K562 (cell line): ENCODE measurements around the gene RASSF7. TPM values are rescaled to one million over a fixed set of nuclear protein-coding genes. Genes with fewer than 3 reads are reported as not detected.
A peak's percentile ranks its signal among the peaks of the same experiment; 100 is the strongest.

Source experiments
- ETS2 ChIP-seq: IDR thresholded peaks from 2 replicates; pipeline ENCODE4 v1.6.1; 2016; ENCODE audit warnings: borderline replicate concordance, missing genetic modification characterization, mild to moderate bottlenecking, moderate library complexity, missing compliant biosample characterization; ENCODE audit not compliant: poor library complexity, severe bottlenecking
- ETV6 ChIP-seq, 3 experiments: fragments of 150-350 bp in 1 of 3; sonication (generic) in 1 of 3; formaldehyde crosslinking in 1 of 3; IDR thresholded peaks; 2 replicates each; pipeline versions ENCODE4 v1.6.1 to v1.8.0; 2014 to 2022; ENCODE audit warnings: borderline replicate concordance in 2 of 3, low read depth in 2 of 3, antibody characterized with exemption in 1 of 3, low read length in 1 of 3, mild to moderate bottlenecking in 1 of 3, missing genetic modification reagents in 1 of 3
- FOXM1 ChIP-seq, 2 experiments: fragments of 450-650 bp in 1 of 2; sonication (generic) in 1 of 2; formaldehyde crosslinking in 1 of 2; IDR thresholded peaks; 2 replicates each; pipeline versions ENCODE4 v1.6.1 to v1.9.0; 2017 to 2022; ENCODE audit warnings: low read depth in 2 of 2, mild to moderate bottlenecking in 2 of 2, missing genetic modification reagents in 1 of 2, moderate library complexity in 1 of 2
- GTF2A2 ChIP-seq: IDR thresholded peaks from 2 replicates; pipeline ENCODE4 v1.6.1; 2016; ENCODE audit warnings: mild to moderate bottlenecking, missing genetic modification characterization, missing compliant biosample characterization
- KDM4B ChIP-seq, 2 experiments: fragments of 450-650 bp in 1 of 2; sonication (generic) in 1 of 2; IDR thresholded peaks; 2 replicates each; pipeline ENCODE4 v1.6.1; 2016 to 2017; ENCODE audit warnings: borderline replicate concordance in 2 of 2, antibody characterized with exemption in 1 of 2, low read depth in 1 of 2, mild to moderate bottlenecking in 1 of 2
- MECOM ChIP-seq: fragments of 250-450 bp; sonication (Bioruptor Pico); IDR thresholded peaks from 2 replicates; pipeline ENCODE4 v1.8.0; 2022; ENCODE audit warnings: inconsistent platforms
- NFRKB ChIP-seq: fragments of 450-650 bp; IDR thresholded peaks from 2 replicates; pipeline ENCODE4 v1.6.1; 2016; ENCODE audit warnings: low read depth
- NR2C1 ChIP-seq, 2 experiments: fragments of 450-650 bp; IDR thresholded peaks; 2 replicates each; pipeline ENCODE4 v1.6.1; 2017; ENCODE audit warnings: mild to moderate bottlenecking in 2 of 2, antibody characterized with exemption in 1 of 2, inconsistent platforms in 1 of 2, missing compliant biosample characterization in 1 of 2, missing genetic modification characterization in 1 of 2
- PHB ChIP-seq: fragments of 250-450 bp; sonication (Bioruptor Pico); IDR thresholded peaks from 2 replicates; pipeline ENCODE4 v1.5.0; 2021
- SRSF7 ChIP-seq: fragments of 200-400 bp; formaldehyde crosslinking; optimal IDR thresholded peaks from 2 replicates; pipeline ENCODE3; 2017; ENCODE audit warnings: mild to moderate bottlenecking, low read depth, low read length
- TCF7L2 ChIP-seq: fragments of 150-350 bp; IDR thresholded peaks from 2 replicates; pipeline ENCODE4 v1.6.1; 2016; ENCODE audit warnings: low read depth, mild to moderate bottlenecking, low read length, moderate library complexity
- U2AF2 ChIP-seq: fragments of 200-400 bp; formaldehyde crosslinking; optimal IDR thresholded peaks from 2 replicates; pipeline ENCODE3; 2017; ENCODE audit warnings: low read depth, mild to moderate bottlenecking, low read length
- ZNF444 ChIP-seq: fragments of 250-450 bp; sonication (Bioruptor Pico); IDR thresholded peaks from 2 replicates; pipeline ENCODE4 v1.4.0; 2020; ENCODE audit warnings: mild to moderate bottlenecking, moderate library complexity
- ZNF561 ChIP-seq: fragments of 450-650 bp; formaldehyde crosslinking; conservative IDR thresholded peaks from 2 replicates; pipeline ENCODE4 v1.4.0; 2020; ENCODE audit warnings: mild to moderate bottlenecking, moderate library complexity
- ZNF583 ChIP-seq: fragments of 250-450 bp; sonication (Bioruptor Pico); IDR thresholded peaks from 2 replicates; pipeline ENCODE4 v1.4.0; 2020
- ZNF707 ChIP-seq: fragments of 250-450 bp; sonication (Bioruptor Pico); conservative IDR thresholded peaks from 2 replicates; pipeline ENCODE4 v1.8.0; 2022; ENCODE audit warnings: inconsistent platforms, mild to moderate bottlenecking, moderate library complexity
- polyA plus RNA-seq, 8 experiments: library from polyadenylated mRNA; depleted of rRNA in 4 of 8; stranded (reverse) in 5 of 8; unstranded in 3 of 8; fragments of >200 nt; fragmentation: Nextera tagmentation in 2 of 8; fragmentation: Illumina TruSeq in 1 of 8; extraction: Ambion mirVana in 2 of 8; extraction: Trizol in 1 of 8; gene quantifications; 2 replicates each; pipeline versions ENCODE4 v1.2.1 to v1.2.3, GENCODE V29; 2011 to 2014; ENCODE audit warnings: inconsistent platforms in 1 of 8, missing spikeins in 1 of 8
- total RNA-seq, 7 experiments: library from RNA; depleted of rRNA in 6 of 7; stranded (reverse); fragments of >200 nt in 6 of 7; fragmentation: Illumina TruSeq in 2 of 7; extraction: Trizol in 2 of 7; gene quantifications; 2 replicates each; pipeline versions ENCODE4 v1.2.1 to v1.2.3, GENCODE V29; 2011 to 2021; ENCODE audit warnings: low replicate concordance in 1 of 7
- TF ChIP-seq, protein P1 (sequence below): fragments of 250-450 bp; sonication (Bioruptor Pico); IDR thresholded peaks from 2 replicates; pipeline ENCODE4 v1.8.0; 2022; ENCODE audit warnings: moderate library complexity, mild to moderate bottlenecking, inconsistent platforms
- TF ChIP-seq, protein P2 (sequence below): sonication (generic); formaldehyde crosslinking; IDR thresholded peaks from 2 replicates; pipeline ENCODE4 v1.8.0; 2022; ENCODE audit warnings: missing genetic modification reagents, mild to moderate bottlenecking, borderline replicate concordance
- TF ChIP-seq, protein P3 (sequence below): fragments of 200-800 bp; sonication (Bioruptor generic); IDR thresholded peaks from 2 replicates; pipeline ENCODE4 v1.6.1; 2017; ENCODE audit warnings: missing genetic modification characterization, missing compliant biosample characterization
- TF ChIP-seq, protein P4 (sequence below): fragments of 450-650 bp; IDR thresholded peaks from 2 replicates; pipeline ENCODE4 v1.6.1; 2016; ENCODE audit warnings: low read depth, mild to moderate bottlenecking, moderate library complexity
- TF ChIP-seq, protein P5 (sequence below): conservative IDR thresholded peaks from 2 replicates; pipeline ENCODE4 v1.6.1; 2011; ENCODE audit warnings: low read depth, mild to moderate bottlenecking, low read length; ENCODE audit not compliant: control insufficient read depth

The RASSF7 gene
- total and polyA plus RNA-seq, 9 of the 15 experiments (the other 6 are each of a cell fraction or from before 2014, with no cell fraction given): 0.41 to 45.2 (median 18.6) TPM

DNA sequence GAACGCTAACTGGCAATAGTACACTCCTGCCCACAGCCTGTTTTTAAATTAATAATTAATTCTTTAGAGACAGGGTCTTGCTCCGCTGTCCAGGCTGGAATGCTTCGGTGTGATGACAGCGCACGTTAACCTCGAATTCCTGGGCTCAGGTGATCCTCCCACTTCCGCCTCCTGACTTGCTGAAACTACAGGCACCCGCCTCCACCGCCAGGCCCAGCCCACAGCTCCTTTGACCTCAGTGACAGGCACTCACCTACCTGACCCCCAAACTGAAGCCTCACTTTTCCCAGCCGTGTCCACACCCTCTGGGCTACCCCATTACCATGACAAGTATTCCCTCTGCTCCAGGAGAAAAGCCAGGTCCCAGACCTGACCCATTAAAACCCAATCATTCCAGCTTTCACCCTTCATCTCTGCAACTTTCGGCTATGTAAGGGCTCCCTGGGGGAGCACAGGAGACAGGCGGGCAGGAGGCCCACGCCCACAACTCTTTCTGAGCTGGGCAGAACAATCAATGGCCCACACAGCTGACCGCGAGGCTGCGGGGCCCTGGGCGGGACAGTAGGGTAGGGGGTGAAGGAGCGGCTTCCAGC is 962 bp upstream of the RASSF7 start (continued):
- TF ChIP-seq ETV6 (IDR thresholded peaks at IDR 0.05; ENCODE audit: borderline replicate concordance in 1 of 2, low read depth in 2 of 2, low read length in 1 of 2) (no peak), ETV6 (CRISPR knock-in tag; IDR thresholded peaks at IDR 0.05; ENCODE audit: borderline replicate concordance) (no peak), GTF2A2 (tag) (no peak), ZNF561 (no peak), NR2C1 (IDR thresholded peaks at IDR 0.05) (peak; percentile 77), NR2C1 (tag; IDR thresholded peaks at IDR 0.05) (0 out of 2 replicates have a peak, but pooled peaks have one; percentile 19), ZNF444 (CRISPR knock-in tag) (no peak), MECOM (CRISPR knock-in tag) (no peak), ZNF707 (CRISPR knock-in tag) (no peak), TCF7L2 (no peak), PHB (CRISPR knock-in tag) (no peak), U2AF2 (no peak), ETS2 (tag) (no peak), FOXM1 (IDR thresholded peaks at IDR 0.05; ENCODE audit: low read depth) (no peak), FOXM1 (CRISPR knock-in tag; IDR thresholded peaks at IDR 0.05; ENCODE audit: low read depth) (no peak), KDM4B (IDR thresholded peaks at IDR 0.05; ENCODE audit: borderline replicate concordance in 2 of 2, low read depth in 1 of 2) (no peak), NFRKB (no peak), SRSF7 (no peak), ZNF583 (CRISPR knock-in tag) (no peak)
- TF ChIP-seq, protein P1, sequence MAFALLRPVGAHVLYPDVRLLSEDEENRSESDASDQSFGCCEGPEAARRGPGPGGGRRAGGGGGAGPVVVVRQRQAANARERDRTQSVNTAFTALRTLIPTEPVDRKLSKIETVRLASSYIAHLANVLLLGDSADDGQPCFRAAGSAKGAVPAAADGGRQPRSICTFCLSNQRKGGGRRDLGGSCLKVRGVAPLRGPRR (CRISPR knock-in tag): no peak
- TF ChIP-seq, protein P2, sequence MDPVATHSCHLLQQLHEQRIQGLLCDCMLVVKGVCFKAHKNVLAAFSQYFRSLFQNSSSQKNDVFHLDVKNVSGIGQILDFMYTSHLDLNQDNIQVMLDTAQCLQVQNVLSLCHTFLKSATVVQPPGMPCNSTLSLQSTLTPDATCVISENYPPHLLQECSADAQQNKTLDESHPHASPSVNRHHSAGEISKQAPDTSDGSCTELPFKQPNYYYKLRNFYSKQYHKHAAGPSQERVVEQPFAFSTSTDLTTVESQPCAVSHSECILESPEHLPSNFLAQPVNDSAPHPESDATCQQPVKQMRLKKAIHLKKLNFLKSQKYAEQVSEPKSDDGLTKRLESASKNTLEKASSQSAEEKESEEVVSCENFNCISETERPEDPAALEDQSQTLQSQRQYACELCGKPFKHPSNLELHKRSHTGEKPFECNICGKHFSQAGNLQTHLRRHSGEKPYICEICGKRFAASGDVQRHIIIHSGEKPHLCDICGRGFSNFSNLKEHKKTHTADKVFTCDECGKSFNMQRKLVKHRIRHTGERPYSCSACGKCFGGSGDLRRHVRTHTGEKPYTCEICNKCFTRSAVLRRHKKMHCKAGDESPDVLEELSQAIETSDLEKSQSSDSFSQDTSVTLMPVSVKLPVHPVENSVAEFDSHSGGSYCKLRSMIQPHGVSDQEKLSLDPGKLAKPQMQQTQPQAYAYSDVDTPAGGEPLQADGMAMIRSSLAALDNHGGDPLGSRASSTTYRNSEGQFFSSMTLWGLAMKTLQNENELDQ (CRISPR knock-in tag): no peak
- TF ChIP-seq, protein P3, sequence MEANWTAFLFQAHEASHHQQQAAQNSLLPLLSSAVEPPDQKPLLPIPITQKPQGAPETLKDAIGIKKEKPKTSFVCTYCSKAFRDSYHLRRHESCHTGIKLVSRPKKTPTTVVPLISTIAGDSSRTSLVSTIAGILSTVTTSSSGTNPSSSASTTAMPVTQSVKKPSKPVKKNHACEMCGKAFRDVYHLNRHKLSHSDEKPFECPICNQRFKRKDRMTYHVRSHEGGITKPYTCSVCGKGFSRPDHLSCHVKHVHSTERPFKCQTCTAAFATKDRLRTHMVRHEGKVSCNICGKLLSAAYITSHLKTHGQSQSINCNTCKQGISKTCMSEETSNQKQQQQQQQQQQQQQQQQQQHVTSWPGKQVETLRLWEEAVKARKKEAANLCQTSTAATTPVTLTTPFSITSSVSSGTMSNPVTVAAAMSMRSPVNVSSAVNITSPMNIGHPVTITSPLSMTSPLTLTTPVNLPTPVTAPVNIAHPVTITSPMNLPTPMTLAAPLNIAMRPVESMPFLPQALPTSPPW (CRISPR knock-in tag): no peak
- TF ChIP-seq, protein P4, sequence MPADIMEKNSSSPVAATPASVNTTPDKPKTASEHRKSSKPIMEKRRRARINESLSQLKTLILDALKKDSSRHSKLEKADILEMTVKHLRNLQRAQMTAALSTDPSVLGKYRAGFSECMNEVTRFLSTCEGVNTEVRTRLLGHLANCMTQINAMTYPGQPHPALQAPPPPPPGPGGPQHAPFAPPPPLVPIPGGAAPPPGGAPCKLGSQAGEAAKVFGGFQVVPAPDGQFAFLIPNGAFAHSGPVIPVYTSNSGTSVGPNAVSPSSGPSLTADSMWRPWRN: no peak
- TF ChIP-seq, protein P5, sequence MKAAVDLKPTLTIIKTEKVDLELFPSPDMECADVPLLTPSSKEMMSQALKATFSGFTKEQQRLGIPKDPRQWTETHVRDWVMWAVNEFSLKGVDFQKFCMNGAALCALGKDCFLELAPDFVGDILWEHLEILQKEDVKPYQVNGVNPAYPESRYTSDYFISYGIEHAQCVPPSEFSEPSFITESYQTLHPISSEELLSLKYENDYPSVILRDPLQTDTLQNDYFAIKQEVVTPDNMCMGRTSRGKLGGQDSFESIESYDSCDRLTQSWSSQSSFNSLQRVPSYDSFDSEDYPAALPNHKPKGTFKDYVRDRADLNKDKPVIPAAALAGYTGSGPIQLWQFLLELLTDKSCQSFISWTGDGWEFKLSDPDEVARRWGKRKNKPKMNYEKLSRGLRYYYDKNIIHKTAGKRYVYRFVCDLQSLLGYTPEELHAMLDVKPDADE: no peak; the same call in 1 of the 2 replicates
